Adrenal gland (tissue), 5 donors: ENCODE measurements around the gene CKAP4.

Experiments
- CTCF ChIP-seq, 6 experiments: fragments of 450-650 bp in 4 of 6; fragments of 200-600 bp in 2 of 6; sonication (generic) in 1 of 6; IDR thresholded peaks; 1 replicate in 5 of 6; 2 replicates in 1 of 6; pipeline versions ENCODE4 v1.5.1 to v1.8.0; 2016 to 2021; ENCODE audit warnings: antibody characterized with exemption in 6 of 6, mild to moderate bottlenecking in 2 of 6, moderate library complexity in 1 of 6
- POLR2A ChIP-seq, 2 donors: fragments of 450-650 bp; IDR thresholded peaks; one replicate each; pipeline ENCODE4 v1.6.1; 2017; ENCODE audit warnings: antibody characterized with exemption in 2 of 2, mild to moderate bottlenecking in 2 of 2, moderate library complexity in 1 of 2
- donor health status: DM: no; HTN: no; CAD: no.

GRCh38 chr12:106195621-106196027, 52.2 kb downstream of the CKAP4 start:
- TF ChIP-seq CTCF (IDR thresholded peaks at IDR 0.05) (no peak), POLR2A (IDR thresholded peaks at IDR 0.05) (no peak)
